Measurements from ENCODE around the gene PFDN1. TPM values are rescaled to one million over a fixed set of nuclear protein-coding genes. Genes with fewer than 3 reads are reported as not detected.

Gene PFDN1
- total and polyA plus RNA-seq, 2 experiments from 2014 or later, result 119 to 256 TPM

DNA sequence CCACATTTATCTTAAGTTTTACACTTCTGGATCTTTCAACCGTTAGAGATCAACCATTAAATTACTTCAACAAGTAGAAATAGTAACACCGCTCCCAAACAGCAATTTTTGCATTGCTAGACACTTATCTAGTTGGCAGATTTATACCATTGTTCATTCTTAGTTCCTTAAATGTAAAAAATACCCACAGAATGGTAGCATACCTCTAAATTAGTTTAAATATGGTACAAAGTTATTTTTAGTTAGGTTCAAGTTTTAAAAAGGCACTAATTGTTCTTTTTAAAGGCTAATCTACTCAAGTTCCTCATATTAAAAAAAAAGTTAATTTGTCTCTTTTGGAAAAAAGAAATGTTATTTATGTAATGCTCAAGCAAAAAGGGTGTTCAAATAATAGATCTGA lies 8.1 kb downstream of the PFDN1 start:
- Histone ChIP-seq H3K4me2 (no peak overlapping the region), H3K36me3 (ENCODE audit: insufficient read depth) (no peaks in the 10 kb centered on the region), H3K9me2 (ENCODE audit: insufficient read depth) (no peaks in the 10 kb centered on the region), H3K4me3 (no peak overlapping the region), H3F3A (replicated peaks; ENCODE audit: low read depth) (no peaks in the 10 kb centered on the region), H3K4me1 (ENCODE audit: insufficient read depth) (peaks cover 25% of the 10 kb centered on the region), H3K27me3 (ENCODE audit: insufficient read depth) (no peaks in the 10 kb centered on the region), H2AFZ (no peak overlapping the region), H4K20me1 (replicated peaks; ENCODE audit: insufficient read depth) (peaks cover 15% of the 10 kb centered on the region), H3K79me2 (replicated peaks; ENCODE audit: insufficient read depth) (peaks cover 100% of the 10 kb centered on the region), H3K27ac (ENCODE audit: low read depth) (no peak overlapping the region)
- no peaks in the 10 kb centered on the region for H3K27me3 Mint-ChIP-seq (ENCODE audit: insufficient read depth, low read depth, poor library complexity)
- H3K36me3 Mint-ChIP-seq (ENCODE audit: low read depth), result peaks cover 4% of the 10 kb centered on the region; the same call in 1 of the 3 replicates
- peaks cover 7% of the 10 kb centered on the region; the same call in 2 of the 3 replicates for H3K4me1 Mint-ChIP-seq
- H3K27ac Mint-ChIP-seq, result no peak overlapping the region; the same call in 1 of the 2 replicates
- H3K9me3 Mint-ChIP-seq, result no peaks in the 10 kb centered on the region
- no peak for DNase-seq (ENCODE audit: low spot score)
- ATAC-seq, result no peak
- no peak overlapping the region for H3K4me3 Mint-ChIP-seq
- TF ChIP-seq EZH2 (IDR thresholded peaks at IDR 0.05; ENCODE audit: low read depth, unreplicated experiment), result no peak
- no peak for TF ChIP-seq EZH2phosphoT487 (IDR thresholded peaks at IDR 0.05; ENCODE audit: unreplicated experiment)
- no peak for TF ChIP-seq ZNF331 (CRISPR knock-in tag; IDR thresholded peaks at IDR 0.05; ENCODE audit: low read depth)
- TF ChIP-seq, protein P1, sequence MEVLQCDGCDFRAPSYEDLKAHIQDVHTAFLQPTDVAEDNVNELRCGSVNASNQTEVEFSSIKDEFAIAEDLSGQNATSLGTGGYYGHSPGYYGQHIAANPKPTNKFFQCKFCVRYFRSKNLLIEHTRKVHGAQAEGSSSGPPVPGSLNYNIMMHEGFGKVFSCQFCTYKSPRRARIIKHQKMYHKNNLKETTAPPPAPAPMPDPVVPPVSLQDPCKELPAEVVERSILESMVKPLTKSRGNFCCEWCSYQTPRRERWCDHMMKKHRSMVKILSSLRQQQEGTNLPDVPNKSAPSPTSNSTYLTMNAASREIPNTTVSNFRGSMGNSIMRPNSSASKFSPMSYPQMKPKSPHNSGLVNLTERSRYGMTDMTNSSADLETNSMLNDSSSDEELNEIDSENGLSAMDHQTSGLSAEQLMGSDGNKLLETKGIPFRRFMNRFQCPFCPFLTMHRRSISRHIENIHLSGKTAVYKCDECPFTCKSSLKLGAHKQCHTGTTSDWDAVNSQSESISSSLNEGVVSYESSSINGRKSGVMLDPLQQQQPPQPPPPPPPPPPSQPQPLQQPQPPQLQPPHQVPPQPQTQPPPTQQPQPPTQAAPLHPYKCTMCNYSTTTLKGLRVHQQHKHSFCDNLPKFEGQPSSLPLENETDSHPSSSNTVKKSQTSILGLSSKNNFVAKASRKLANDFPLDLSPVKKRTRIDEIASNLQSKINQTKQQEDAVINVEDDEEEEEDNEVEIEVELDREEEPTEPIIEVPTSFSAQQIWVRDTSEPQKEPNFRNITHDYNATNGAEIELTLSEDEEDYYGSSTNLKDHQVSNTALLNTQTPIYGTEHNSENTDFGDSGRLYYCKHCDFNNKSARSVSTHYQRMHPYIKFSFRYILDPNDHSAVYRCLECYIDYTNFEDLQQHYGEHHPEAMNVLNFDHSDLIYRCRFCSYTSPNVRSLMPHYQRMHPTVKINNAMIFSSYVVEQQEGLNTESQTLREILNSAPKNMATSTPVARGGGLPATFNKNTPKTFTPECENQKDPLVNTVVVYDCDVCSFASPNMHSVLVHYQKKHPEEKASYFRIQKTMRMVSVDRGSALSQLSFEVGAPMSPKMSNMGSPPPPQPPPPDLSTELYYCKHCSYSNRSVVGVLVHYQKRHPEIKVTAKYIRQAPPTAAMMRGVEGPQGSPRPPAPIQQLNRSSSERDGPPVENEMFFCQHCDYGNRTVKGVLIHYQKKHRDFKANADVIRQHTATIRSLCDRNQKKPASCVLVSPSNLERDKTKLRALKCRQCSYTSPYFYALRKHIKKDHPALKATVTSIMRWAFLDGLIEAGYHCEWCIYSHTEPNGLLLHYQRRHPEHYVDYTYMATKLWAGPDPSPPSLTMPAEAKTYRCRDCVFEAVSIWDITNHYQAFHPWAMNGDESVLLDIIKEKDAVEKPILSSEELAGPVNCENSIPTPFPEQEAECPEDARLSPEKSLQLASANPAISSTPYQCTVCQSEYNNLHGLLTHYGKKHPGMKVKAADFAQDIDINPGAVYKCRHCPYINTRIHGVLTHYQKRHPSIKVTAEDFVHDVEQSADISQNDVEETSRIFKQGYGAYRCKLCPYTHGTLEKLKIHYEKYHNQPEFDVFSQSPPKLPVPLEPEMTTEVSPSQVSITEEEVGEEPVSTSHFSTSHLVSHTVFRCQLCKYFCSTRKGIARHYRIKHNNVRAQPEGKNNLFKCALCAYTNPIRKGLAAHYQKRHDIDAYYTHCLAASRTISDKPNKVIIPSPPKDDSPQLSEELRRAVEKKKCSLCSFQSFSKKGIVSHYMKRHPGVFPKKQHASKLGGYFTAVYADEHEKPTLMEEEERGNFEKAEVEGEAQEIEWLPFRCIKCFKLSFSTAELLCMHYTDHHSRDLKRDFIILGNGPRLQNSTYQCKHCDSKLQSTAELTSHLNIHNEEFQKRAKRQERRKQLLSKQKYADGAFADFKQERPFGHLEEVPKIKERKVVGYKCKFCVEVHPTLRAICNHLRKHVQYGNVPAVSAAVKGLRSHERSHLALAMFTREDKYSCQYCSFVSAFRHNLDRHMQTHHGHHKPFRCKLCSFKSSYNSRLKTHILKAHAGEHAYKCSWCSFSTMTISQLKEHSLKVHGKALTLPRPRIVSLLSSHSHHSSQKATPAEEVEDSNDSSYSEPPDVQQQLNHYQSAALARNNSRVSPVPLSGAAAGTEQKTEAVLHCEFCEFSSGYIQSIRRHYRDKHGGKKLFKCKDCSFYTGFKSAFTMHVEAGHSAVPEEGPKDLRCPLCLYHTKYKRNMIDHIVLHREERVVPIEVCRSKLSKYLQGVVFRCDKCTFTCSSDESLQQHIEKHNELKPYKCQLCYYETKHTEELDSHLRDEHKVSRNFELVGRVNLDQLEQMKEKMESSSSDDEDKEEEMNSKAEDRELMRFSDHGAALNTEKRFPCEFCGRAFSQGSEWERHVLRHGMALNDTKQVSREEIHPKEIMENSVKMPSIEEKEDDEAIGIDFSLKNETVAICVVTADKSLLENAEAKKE (CRISPR knock-in tag; IDR thresholded peaks at IDR 0.05), result no peak
- TF ChIP-seq, protein P2, sequence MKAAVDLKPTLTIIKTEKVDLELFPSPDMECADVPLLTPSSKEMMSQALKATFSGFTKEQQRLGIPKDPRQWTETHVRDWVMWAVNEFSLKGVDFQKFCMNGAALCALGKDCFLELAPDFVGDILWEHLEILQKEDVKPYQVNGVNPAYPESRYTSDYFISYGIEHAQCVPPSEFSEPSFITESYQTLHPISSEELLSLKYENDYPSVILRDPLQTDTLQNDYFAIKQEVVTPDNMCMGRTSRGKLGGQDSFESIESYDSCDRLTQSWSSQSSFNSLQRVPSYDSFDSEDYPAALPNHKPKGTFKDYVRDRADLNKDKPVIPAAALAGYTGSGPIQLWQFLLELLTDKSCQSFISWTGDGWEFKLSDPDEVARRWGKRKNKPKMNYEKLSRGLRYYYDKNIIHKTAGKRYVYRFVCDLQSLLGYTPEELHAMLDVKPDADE (IDR thresholded peaks at IDR 0.05), result no peak

DNA sequence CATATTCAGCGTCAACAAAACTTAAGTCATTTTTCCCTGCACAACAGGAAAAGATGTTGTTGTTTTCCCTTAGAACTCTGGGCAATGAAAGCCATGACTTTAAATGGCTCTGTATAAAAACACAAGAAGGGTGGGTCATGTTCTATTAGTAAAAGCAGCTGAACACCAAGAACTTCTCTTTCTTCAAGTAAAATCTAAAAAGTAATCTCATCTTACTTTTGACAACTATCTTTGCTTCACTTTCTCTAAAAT lies 9.1 kb downstream of the PFDN1 start:
- Histone ChIP-seq H3F3A (replicated peaks; ENCODE audit: low read depth) (no peaks in the 10 kb centered on the region), H3K79me2 (replicated peaks; ENCODE audit: insufficient read depth) (peaks cover 100% of the 10 kb centered on the region), H3K4me3 (no peak overlapping the region), H4K20me1 (replicated peaks; ENCODE audit: insufficient read depth) (peaks cover 15% of the 10 kb centered on the region), H3K9me2 (ENCODE audit: insufficient read depth) (no peaks in the 10 kb centered on the region), H3K36me3 (ENCODE audit: insufficient read depth) (no peaks in the 10 kb centered on the region), H3K4me2 (no peak overlapping the region), H3K4me1 (ENCODE audit: insufficient read depth) (peaks cover 25% of the 10 kb centered on the region), H2AFZ (no peak overlapping the region), H3K27ac (ENCODE audit: low read depth) (no peak overlapping the region), H3K27me3 (ENCODE audit: insufficient read depth) (no peaks in the 10 kb centered on the region)
- H3K4me1 Mint-ChIP-seq, result peaks cover 7% of the 10 kb centered on the region; the same call in 2 of the 3 replicates
- ATAC-seq (no peak), DNase-seq (ENCODE audit: low spot score) (no peak)
- H3K4me3 Mint-ChIP-seq, result no peak overlapping the region
- H3K27ac Mint-ChIP-seq, result no peak overlapping the region
- peaks cover under 1% of the 10 kb centered on the region; the same call in 1 of the 3 replicates for H3K36me3 Mint-ChIP-seq (ENCODE audit: low read depth)
- H3K27me3 Mint-ChIP-seq (ENCODE audit: insufficient read depth, low read depth, poor library complexity), result no peaks in the 10 kb centered on the region
- H3K9me3 Mint-ChIP-seq, result no peaks in the 10 kb centered on the region
- TF ChIP-seq, protein P2 (IDR thresholded peaks at IDR 0.05), result no peak
- TF ChIP-seq, protein P3, sequence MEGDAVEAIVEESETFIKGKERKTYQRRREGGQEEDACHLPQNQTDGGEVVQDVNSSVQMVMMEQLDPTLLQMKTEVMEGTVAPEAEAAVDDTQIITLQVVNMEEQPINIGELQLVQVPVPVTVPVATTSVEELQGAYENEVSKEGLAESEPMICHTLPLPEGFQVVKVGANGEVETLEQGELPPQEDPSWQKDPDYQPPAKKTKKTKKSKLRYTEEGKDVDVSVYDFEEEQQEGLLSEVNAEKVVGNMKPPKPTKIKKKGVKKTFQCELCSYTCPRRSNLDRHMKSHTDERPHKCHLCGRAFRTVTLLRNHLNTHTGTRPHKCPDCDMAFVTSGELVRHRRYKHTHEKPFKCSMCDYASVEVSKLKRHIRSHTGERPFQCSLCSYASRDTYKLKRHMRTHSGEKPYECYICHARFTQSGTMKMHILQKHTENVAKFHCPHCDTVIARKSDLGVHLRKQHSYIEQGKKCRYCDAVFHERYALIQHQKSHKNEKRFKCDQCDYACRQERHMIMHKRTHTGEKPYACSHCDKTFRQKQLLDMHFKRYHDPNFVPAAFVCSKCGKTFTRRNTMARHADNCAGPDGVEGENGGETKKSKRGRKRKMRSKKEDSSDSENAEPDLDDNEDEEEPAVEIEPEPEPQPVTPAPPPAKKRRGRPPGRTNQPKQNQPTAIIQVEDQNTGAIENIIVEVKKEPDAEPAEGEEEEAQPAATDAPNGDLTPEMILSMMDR (conservative IDR thresholded peaks at IDR 0.05; ENCODE audit: low read depth in 2 of 2), result no peak
- TF ChIP-seq NANOG (IDR thresholded peaks at IDR 0.05; ENCODE audit: borderline replicate concordance) (no peak), JUNB (IDR thresholded peaks at IDR 0.05; ENCODE audit: unreplicated experiment) (no peak)

Data from GM23338 (cell line).